ENCODE measurements around the gene MPRIP.

- no peak for TF ChIP-seq CTCF (IDR thresholded peaks at IDR 0.05)
- no peak for TF ChIP-seq MXI1 (IDR thresholded peaks at IDR 0.05; ENCODE audit: low read depth, low read length)
- no peak for TF ChIP-seq EP300 (IDR thresholded peaks at IDR 0.05; ENCODE audit: borderline replicate concordance in 1 of 2, low read depth in 1 of 2, low read length in 1 of 2)
- TF ChIP-seq, protein P1, sequence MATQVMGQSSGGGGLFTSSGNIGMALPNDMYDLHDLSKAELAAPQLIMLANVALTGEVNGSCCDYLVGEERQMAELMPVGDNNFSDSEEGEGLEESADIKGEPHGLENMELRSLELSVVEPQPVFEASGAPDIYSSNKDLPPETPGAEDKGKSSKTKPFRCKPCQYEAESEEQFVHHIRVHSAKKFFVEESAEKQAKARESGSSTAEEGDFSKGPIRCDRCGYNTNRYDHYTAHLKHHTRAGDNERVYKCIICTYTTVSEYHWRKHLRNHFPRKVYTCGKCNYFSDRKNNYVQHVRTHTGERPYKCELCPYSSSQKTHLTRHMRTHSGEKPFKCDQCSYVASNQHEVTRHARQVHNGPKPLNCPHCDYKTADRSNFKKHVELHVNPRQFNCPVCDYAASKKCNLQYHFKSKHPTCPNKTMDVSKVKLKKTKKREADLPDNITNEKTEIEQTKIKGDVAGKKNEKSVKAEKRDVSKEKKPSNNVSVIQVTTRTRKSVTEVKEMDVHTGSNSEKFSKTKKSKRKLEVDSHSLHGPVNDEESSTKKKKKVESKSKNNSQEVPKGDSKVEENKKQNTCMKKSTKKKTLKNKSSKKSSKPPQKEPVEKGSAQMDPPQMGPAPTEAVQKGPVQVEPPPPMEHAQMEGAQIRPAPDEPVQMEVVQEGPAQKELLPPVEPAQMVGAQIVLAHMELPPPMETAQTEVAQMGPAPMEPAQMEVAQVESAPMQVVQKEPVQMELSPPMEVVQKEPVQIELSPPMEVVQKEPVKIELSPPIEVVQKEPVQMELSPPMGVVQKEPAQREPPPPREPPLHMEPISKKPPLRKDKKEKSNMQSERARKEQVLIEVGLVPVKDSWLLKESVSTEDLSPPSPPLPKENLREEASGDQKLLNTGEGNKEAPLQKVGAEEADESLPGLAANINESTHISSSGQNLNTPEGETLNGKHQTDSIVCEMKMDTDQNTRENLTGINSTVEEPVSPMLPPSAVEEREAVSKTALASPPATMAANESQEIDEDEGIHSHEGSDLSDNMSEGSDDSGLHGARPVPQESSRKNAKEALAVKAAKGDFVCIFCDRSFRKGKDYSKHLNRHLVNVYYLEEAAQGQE (IDR thresholded peaks at IDR 0.05; ENCODE audit: low read depth, low read length): no peak
- TF ChIP-seq, protein P2, sequence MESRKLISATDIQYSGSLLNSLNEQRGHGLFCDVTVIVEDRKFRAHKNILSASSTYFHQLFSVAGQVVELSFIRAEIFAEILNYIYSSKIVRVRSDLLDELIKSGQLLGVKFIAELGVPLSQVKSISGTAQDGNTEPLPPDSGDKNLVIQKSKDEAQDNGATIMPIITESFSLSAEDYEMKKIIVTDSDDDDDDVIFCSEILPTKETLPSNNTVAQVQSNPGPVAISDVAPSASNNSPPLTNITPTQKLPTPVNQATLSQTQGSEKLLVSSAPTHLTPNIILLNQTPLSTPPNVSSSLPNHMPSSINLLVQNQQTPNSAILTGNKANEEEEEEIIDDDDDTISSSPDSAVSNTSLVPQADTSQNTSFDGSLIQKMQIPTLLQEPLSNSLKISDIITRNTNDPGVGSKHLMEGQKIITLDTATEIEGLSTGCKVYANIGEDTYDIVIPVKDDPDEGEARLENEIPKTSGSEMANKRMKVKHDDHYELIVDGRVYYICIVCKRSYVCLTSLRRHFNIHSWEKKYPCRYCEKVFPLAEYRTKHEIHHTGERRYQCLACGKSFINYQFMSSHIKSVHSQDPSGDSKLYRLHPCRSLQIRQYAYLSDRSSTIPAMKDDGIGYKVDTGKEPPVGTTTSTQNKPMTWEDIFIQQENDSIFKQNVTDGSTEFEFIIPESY (IDR thresholded peaks at IDR 0.05; ENCODE audit: borderline replicate concordance, low read depth): no peak
- no peak for TF ChIP-seq SMC3 (IDR thresholded peaks at IDR 0.05; ENCODE audit: low read depth, low read length)
- TF ChIP-seq, protein P3, sequence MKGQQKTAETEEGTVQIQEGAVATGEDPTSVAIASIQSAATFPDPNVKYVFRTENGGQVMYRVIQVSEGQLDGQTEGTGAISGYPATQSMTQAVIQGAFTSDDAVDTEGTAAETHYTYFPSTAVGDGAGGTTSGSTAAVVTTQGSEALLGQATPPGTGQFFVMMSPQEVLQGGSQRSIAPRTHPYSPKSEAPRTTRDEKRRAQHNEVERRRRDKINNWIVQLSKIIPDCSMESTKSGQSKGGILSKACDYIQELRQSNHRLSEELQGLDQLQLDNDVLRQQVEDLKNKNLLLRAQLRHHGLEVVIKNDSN (IDR thresholded peaks at IDR 0.05; ENCODE audit: borderline replicate concordance, low read depth): no peak
- TF ChIP-seq TAF1 (IDR thresholded peaks at IDR 0.05; ENCODE audit: borderline replicate concordance, low read depth, low read length): no peak
- TF ChIP-seq GABPA (IDR thresholded peaks at IDR 0.05; ENCODE audit: low read depth): no peak
- TF ChIP-seq RFX5 (IDR thresholded peaks at IDR 0.05; ENCODE audit: low read length): no peak
- TF ChIP-seq USF2 (IDR thresholded peaks at IDR 0.05; ENCODE audit: borderline replicate concordance, low read depth, low read length): no peak
These were observed 87.2 kb downstream of the MPRIP start for GRCh38 chr17:17129466-17129865.
